ENCODE data around the gene KIRREL3.

The KIRREL3 gene

DNA sequence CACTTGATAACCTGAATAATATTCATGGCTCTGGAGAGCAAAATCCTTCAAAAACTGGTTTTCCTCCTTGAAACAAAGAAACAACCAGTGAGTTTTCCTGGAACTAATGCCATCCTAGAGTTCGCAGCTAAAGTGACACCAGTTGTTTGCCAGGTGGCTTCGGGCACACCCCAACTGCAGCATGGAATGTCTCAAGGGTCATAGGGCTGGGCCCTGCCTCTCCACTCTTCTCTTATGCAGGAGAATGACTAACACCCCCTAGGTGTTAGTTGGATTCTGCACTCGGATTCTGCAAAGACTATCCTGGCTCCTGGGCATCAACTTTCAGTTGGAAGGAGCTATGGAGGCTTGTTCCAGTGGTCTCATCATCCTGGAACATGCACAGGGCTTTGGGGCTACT lies 98.8 kb downstream of the KIRREL3 start:
- no peak for DNase-seq

DNA sequence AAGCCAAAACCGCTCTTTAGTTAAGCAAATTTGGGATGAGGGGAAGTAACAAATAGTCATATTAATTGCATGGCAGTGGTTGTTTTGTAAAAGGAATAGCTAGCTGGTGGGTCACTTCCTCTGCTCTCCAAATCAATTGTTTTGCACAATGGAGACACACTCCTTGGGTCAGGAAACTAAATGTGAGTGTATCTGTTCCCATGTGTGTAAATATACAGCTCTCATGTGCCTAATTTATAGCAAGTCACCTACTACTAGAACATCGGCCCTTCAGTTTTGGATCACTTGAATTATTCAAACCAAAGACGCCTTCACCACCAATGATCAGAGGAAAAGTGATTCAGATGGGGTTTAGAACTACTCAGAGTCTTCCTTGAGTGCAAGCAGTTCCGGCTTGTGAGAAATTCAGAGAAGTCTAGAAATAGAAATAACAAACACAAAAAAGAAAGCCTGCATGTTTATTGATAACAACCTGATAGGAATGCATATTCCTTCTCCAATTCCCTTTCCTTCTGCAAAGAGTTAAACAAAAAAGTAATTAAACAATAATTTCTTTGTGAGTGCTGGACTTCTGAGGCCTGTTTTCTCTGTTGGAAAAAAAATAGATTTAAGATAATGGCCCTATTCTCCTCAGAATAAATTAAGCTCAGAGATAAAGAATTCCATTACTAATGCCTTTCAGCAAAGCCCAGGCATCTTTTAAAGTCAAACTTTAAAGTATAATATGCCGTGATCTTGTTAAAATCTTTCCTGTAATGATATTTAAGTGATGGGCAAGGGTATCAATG lies 100.4 kb downstream of the KIRREL3 start:
- DNase-seq = no peak

DNA sequence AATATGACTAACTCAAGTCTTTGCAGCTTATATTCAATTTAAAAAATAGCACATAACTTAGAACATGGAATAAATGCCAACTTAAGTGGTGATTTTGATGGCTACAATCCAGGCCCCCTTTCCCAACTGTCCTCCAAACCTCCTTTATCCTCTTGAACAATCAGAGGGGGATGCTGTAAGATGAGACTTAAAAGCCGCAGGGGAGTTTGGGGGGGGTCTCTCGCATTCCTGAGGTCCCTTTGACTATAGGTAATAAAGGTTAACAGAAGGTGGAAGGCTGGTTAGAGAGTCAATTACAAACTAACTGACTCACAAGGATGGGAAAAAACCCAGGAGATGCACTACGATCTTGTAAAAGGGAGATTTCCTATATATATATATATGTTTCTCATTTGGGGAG lies 101.8 kb downstream of the KIRREL3 start:
- DNase-seq = no peak

DNA sequence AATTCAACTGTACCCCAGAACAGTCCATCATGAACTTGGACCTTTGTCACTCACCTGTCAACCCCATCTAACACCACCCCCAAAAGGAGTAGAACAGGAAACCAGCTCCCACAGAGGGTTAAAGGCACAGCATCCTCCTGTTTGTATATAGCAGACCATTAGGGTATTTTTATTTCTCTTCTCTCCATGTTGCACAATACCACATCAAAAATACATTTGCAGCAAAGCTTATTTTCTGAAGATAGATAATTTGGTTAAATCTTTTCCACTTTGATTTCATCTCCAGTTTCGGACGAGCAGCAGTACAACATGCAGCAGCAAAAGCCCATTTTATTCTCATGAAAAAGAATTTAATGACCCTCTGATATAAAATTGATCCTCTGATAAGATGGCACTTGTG lies 103.1 kb downstream of the KIRREL3 start:
- DNase-seq = no peak

DNA sequence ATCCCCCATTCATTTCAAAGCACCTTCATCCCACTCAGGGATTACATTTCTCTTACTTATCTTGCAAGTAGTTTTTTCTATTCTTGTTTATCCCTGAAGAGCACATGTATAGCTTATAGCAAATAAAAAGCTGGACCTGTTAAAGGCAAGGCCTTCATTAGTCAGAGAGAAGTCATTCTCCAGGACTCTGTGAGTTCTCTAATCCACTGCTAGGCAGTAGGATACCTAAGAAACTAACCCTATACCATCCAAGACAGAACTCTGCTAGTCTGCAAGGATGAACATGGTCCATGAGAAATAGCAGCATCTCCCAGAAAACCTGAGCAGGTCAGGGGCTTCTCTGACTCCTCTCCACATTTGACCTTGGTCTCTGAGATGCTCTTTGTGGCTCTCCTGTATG lies 104.5 kb downstream of the KIRREL3 start:
- no peak for DNase-seq

DNA sequence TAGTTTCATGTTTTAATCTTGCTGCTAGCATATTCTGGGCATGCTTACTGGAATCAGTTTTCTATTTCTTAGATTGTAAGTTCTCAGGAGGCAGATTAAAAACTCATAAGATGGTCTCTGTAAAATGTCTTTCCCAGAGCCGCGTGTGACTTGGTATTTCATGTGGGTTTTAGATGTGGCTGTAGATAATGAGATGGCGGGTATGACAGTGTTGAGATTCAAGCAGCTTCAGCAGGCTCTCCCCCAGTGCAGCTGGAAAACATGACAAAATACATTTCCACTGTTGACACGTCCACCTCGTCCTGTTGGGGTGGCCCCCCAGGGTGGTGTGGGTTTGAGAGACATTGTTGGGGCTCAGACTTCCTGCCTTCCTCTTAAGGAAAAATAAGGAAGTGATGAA lies 106.8 kb downstream of the KIRREL3 start:
- no peak for DNase-seq

DNA sequence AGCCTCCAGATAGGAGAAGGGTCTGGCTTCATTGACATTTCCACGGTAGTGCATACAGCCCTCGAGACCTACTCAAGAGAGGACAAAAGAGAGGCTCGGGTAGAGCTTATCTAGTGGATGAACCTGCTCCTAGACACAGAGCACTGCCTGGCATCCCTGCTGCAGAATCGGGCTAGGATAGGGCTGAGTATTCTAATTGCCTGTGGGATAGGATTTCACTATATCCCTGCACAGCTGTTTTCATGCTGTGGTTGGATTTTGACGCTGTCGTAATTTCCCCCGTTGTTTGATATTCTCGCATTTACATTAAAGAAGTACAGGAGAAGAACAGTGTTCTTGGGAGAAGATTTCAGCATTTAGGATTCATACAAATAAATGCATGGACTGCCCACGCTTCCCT lies 107.8 kb downstream of the KIRREL3 start:
- no peak for DNase-seq

DNA sequence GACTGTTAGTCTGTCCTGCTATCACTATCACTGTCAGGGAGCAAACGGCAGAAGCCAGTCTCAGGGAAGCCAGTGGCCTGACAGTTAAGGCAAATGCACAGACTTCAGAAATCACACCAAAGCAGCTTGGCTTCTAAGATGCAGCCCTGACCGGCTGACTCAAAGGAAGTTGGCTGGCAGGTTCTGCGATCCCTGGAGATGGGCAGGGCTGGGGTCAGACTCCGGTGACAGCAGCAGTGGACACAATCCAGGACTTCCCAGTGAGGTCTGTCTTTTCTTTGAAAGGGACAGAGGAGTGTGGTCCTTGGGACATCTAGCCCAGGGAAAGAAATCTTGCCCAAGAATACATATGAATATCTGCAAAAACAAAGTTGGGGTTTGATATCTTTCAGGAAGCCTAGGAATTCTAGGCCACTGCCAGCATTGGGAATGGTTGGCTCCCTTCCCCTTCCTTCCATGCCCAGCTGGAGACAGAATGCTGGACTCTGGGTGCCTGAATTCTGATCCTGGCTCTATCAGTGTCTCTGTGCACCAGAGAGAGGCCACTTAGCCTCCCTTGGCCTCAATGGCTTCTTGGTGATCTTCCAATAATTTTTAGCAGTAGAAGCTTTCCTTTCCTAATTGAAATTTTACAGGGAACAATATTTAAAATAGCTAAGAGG lies 108.9 kb downstream of the KIRREL3 start:
- DNase-seq = no peak

DNA sequence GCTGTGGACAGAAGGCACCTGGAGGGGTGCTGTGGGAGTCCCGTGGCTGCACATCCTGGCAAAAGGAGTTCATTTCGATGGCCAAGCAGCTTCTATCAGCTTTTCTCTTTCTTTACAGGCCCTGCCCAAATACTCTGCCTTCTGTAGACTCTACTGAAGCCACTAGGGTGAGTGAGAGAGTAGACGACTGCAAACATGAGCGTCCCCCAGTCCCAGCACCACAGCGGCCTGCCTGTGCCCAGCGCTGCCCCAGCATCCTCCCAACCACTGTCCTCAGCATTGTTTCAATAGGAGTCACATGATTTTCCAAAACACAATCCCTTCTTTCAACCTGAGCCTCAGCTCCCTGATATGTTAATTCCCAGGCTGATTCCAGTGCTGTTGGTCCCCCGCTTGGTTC lies 110.0 kb downstream of the KIRREL3 start:
- DNase-seq = no peak

DNA sequence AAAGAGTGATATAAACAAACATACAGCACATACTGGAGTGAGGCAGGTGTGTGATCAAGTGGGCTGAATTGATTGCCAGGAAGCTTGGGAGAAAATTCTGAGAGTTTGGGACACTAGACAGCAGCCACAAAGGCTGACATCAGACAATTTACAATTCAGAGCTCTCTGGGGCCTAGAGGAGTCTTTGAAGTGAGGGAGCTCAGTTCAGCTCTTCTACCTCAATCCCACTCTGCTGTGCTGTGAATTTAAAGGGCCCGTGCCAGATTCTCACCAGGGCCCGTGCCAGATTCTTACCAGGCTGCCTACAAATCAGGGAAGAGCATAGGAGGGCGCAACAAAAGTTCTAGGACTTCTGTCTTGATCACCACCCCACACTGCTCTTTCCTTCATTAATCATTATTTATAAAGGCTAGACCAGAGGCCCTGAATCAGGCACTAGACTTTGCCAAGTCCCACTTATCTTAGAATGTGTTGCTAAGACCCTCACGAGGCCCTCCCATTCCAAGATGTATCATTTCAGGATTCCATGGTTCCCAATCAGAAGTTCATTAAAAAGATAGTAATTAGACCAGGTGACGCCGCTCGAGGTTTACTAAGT lies 112.4 kb downstream of the KIRREL3 start:
- DNase-seq = no peak

DNA sequence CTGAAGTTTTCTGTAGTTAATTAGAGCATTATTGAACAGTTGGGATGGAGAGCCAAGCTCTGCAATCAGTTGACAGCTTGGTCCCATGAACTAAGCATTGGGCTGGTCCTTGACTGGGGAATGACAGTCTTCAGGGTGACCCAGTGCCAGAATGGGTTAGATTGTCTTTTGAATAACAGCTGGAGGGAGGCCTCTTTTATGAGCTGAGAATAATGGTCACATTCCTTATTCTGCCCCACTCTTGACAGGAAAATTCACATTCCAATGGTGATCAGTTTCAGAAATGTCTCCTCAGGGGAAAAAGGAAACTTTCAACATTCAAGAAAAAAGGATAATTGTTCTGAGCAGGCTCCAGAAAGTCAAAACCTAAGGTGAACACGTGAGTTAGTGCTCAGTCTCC lies 113.9 kb downstream of the KIRREL3 start:
- DNase-seq = no peak

DNA sequence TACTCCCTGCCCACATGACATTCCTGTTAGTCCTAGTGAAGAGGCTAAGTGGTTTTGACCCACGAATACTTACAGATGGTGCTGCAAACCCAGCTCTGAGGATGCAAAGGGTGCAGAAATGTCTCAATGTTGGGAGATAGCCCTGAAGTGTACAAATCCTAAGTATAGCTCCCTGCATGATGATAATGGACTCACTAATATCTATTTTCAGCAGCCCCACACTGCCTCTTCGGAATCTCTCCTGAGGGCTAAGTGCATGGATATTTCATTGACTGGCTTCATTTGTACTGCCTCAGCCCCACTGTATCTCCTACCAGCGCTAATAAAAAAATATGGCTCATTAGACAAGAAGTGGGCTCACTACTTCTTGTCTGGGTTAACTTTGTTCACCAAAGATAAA lies 114.5 kb downstream of the KIRREL3 start:
- no peak for DNase-seq

DNA sequence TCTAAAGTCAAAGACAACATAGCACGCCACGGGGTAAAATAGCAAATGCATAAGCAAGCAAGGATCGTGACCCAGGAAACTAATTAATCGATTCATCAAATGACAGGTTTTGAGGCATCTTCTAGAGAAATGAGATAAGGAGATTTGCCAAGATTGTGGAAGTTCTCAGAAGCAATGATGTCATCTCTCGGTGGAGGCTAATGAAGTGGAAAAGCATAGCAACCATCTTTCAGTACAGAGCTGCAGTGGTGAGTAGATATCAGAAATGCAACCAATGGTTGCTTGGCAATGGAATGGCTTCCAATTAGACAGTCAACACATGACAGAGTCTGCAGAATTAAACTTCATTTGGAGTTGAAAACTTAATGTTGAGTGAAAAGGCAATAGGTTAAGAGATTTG lies 116.0 kb downstream of the KIRREL3 start:
- DNase-seq = no peak

DNA sequence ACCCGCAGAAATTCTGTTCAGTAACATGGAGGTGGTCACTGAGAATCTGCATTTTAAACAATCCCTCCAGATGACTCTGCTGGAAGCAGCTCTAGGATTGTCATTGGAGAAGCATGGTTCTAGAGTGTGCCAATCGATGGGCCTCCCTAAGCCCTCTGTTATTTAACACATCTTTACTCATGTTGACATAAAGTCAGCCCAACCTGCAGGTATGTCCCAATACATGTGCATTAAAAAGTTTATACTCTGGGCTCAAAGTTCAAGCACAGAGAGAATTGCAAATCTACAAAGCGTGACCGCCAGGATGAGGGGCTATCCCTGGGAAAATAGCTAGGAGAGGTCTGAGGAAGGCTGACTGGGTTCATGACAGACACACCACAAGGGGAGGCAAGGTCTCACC lies 116.4 kb downstream of the KIRREL3 start:
- DNase-seq = no peak

DNA sequence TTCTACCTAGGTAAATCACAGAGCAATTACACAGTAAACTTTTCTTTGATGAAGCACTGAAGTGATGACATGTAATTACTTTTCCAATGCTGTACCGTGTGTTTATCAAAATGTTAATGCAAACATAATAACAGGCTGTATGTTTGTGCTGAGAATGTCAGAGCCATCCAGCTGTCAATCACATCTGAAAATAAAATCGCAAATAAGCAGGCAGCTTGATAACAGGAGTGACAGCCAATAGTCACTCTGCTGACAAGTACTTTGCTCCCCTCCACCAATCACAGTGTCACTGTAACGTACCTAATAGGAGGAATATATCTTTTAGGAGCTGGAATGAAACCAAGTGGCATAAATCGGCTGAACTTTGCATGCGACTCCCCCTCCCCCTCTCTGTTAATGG lies 119.7 kb downstream of the KIRREL3 start:
- DNase-seq = no peak

DNA sequence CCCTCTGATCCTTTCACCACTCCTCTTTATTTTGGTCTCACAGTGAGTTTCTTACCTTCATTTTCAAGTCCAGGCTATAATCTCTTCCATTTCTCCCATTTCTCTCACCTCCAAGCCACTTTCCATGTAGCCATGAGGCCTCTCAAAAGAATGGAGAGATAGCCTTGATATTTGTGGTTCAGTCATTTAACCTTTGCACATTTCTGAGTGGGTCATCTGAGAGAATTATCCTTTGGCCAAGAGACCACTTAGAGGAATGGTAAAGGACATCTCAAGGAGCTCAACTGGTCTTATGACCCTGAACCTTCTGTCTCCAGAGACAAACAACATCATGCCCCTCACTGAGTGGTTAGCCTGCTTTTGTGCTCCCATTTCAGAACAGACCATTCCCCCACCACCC lies 121.1 kb downstream of the KIRREL3 start:
- DNase-seq = no peak

DNA sequence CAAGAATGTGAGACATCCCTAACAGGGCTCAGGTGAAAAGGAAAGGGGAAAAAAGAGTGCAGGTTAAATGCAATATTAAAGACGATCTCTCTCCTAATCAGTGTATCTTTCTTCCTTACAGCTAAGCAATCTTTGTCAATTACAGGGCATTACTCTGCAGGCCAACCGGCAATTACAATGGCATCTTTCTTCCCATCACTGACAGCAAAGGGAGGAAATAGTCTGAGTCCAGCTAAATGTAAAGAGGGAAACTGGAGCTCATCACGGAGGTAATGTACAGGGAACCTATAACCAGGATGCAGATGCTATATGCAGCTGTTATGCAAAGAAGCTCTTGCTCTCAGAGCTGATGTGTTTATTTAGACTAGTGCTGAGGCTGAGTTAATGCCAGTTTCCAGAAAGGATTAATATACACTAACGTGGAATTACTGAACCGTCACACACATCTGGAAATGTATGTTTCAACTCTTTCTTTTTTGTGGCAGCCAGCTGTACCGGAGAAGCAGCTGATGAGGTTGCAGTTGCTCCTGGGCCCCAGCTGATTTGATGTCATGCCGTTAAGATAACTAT lies 121.6 kb downstream of the KIRREL3 start:
- no peak for DNase-seq

DNA sequence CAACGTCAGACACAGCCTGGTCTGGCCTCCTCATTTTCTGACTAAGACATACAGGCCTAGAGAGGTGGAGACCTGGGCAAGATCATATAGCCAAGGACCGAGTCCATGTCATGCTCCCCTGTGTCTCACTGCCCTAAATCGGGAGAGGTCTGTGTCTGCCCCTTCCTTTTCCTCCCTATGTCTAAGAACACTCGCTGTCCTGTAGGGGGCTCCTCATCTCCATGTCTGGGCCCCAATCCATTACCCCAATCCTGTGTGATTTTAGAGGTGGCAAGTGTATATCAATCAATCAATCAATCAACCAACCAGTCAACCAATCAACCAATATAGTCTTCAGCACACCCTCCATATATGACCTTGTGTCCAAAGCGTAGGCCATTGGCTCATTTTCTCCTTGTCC lies 125.7 kb downstream of the KIRREL3 start:
- no peak for DNase-seq

DNA sequence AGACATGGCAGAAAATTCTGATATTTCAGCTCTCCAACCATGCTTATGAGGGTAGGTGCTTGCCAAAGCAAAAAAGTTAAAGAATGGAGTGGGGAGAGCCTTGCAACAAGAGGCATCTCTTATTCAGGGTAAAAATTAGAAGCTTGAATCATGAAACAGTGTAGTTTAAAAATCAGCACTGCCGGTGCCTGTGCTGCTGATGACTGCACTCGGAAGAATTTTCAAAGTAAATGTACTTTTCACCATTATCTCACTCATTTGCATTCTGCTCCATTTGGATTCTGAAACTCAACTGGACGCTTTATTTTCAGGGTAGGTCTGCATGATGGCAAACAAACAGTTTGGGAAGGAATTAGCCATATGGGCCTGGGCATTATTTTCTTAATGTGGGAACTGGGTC lies 126.3 kb downstream of the KIRREL3 start:
- no peak for DNase-seq

DNA sequence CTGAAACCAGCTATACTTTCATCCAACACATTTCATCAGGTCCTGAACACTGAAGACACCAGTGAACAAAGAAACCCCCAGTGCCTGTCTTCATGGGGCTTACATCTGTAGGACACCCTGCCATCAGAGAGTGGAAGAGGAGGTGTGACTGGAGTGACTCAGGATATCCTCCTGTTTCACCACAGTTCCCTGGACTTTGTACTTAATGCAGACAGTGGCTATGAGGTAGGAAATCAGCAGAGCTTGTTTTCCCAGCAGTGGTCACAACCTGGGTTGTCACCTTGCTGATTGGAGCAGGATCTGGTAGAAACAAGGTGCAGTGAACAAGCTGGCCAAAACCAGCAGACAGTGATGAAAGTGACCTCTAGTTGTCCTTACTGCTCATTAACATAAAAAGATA lies 128.8 kb downstream of the KIRREL3 start:
- DNase-seq = no peak

DNA sequence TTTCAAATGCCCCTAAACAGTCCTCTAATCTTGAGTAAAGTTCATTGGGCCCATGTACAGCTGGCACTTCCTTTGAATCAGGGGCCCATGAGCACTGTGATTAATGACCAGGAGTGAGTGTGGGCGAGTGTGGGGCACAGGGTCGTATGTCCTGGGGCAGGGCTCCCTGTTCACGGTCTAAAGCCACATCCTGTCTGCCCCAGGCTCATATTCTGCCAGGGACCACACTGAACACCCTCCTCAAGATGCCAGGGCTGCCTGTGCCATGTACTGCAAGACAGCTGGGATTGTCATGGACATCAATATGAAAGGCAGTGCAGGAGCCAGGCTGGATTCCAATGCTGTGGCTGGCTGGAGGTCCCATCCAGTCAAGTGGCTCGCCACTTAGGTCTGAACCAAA lies 130.5 kb downstream of the KIRREL3 start:
- no peak for DNase-seq

DNA sequence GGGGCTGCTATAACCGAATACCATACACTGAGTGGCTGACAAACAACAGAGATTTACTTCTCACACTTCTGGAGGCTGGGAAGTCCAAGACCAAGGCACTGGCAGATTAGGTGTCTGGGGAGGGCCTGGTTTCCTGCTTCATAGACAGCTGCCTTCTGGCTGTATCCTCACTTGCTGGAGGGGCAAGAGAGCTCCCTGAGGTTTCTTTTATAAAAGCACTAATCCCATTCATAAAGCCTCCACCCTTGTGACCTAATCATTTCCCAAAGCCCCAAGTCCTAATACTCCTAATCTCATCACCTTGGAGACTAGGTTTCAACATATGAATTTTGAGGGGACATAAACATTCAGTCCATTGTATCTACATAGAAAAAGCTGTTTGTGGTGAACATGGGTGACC lies 131.8 kb downstream of the KIRREL3 start:
- no peak for DNase-seq

DNA sequence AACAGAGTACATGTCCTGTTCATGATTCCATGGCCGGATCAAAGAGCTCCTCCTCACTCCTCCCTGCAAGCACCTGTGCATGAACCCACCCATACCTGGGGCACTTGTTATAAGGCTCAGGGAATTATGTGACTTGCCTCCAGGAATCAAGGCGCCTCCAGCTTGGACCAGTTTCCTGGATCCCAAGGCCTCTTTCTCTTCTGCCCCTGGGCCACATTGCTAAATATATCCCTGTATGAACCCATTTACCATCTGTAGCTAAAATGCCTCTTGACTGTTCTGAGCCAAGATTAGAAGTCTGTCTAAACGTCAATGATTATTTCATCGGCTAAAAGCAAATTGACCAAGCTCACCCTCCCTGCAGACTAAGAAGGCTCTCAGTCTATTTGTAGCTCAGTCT lies 135.6 kb downstream of the KIRREL3 start:
- no peak for DNase-seq

Measured in CD4-positive, alpha-beta T cell treated with Interferon gamma for 1 hour (primary cell).